SKM-1 treated with dmso at 0.1 percent for 144 hours (cell line): Measurements from ENCODE around the gene RHBDL1.

ENCODE experiments used
- DNase-seq: peaks from one replicate; lab custom pipeline; 2025; ENCODE audit not compliant: unreplicated experiment; lab: John Stamatoyannopoulos, UW

The RHBDL1 gene

DNA sequence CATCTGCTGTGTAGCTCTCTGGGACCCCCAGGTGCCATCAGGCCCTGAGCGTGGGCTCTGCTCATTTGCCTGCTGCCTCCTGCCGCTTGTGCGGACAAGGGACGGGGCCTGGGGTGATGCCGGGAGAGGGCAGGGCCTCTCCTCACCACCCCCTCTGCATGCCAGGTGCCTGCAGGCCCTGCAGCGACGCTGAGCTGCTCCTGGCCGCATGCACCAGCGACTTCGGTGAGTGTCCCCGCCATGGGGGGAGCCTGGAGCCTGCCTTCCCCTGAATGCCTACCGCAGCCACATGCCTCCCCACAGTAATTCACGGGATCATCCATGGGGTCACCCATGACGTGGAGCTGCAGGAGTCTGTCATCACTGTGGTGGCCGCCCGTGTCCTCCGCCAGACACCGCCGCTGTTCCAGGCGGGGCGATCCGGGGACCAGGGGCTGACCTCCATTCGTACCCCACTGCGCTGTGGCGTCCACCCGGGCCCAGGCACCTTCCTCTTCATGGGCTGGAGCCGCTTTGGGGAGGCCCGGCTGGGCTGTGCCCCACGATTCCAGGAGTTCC is 41.4 kb downstream of the RHBDL1 start:
- DNase-seq: no peak

DNA sequence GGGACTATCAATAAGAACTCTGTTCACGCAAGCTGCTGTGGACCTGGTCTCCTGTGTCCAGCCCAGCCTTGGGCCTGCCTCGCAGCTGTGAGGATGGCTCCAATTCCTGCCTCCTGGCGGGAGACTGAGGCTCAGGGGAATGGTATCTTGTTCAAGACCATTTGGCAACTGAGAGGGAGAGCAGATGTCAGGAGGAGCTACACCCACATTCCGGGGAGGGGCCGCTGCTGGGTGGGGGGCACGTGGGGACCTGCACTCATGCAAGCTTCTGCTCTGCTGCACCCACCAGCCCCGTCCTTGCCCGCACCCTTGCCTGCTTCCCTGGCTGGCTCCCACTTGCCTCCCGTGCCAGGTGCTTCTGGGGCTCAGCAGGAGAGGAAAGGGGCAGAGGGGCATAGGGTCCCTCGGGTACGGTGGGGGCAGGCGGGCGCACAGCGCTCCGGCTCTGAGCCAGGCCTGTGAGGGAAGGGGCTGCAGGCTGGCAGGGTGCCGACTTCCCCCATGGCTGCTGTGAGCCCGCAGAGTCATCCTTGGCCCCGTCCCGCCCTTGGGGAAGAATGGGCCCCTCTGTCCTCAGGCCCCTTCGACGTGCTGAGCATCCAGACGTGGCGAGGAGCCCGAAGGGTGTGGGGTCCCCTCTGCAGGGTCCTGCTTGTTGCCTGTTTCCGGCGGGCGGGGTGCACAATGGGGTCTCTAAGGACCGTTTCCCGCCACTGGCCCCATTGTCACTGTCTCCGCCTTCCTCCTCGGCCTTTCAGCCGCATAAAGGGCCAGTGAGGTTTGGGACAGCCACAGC is 42.2 kb downstream of the RHBDL1 start:
- DNase-seq: no peak

DNA sequence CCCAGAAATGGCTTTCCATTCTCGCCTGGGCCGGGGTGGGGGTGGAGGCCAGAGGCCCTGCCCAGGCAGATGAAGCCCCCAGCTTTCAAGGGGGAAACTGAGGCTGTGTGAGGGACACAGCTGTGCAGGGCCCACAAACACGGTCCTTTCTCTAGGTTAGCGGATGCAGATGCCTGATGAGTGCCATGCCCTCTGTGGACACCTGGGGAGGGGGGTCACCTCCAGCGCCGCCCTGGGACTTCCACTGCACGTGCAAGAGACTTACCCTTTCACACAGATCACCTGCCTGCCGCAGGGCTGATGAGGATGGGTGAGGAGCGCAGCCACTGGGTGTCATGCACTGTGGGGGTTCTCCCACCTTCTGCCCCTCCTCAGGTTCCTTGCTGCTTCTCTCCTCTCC is 42.9 kb downstream of the RHBDL1 start:
- no peak for DNase-seq

DNA sequence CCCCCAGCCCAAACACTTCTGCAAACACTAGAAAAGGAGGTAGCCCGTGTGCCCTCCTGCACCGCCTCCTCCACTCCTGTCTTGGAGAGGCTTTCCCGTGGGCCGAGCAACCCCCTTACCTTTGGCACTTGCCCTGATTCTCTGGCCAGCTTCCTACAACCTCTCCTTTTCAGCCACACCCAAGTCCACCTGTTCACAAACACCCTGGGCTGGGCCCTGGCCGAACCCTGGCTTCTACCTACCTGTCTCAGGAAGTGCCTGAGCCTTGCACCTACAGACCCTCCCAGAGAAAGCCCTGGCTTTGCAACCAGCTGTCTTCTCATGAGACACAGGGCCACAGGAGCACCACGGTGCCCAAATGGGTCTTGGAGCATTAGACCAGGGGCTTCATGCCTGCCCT is 43.5 kb downstream of the RHBDL1 start:
- no peak for DNase-seq

DNA sequence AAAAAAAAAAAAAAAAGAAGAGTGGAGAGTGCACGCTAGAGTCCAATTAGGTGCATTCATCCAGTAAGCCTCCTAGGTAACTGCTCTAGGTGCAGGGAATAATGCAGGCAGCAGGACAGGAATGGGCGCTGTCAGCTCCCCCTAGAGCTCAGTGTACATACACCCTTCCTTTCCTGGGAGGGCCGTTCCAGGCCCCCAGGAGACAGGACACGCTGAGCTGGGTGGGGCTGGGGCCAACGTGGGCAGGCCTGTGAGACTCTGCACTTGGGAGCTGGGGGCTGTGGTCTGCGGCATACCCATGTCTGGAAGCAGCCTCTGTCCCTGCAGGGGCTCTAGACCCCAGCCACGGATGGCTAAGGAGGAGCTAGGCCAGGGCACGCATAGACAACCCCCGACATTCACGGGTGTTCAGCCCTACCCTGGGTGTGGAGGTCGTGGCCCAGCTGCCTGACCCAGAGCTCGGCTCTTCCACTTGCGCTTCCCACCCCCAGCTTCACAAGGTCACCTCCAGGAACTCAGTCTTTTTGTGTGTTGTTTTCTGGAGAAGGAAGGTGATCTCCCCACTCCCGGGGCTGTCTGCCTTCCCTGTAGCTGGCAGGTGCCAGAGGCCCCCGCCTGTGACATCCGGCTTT is 44.5 kb downstream of the RHBDL1 start:
- no peak for DNase-seq

DNA sequence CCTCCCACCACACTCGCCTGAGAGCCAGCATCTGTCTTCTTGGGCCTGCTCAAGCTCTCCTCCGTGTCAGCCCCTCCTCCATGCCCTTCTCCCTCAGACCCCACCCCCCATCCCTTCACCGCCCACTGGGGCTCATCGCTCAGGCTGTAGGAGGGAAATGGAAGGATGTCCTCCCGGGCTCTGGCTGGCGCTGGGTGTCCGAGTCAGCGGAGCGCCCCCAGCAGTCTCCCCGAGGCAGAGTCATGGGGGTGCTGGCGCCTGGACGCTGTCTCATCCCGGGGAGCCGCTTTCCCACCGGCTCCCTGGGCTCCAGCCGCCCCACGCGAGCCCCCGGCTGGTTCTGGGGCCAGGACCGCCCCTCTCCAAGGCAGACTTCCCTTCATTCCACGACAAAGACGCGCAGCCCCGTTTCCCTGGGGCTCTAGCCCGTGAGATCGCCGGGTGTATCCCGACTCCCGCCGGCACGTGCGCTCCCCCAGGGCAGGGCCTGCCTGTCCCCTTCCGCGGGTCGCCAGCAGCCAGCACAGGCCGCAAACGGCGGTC is 45.0 kb downstream of the RHBDL1 start:
- peak; percentile 25 for DNase-seq

DNA sequence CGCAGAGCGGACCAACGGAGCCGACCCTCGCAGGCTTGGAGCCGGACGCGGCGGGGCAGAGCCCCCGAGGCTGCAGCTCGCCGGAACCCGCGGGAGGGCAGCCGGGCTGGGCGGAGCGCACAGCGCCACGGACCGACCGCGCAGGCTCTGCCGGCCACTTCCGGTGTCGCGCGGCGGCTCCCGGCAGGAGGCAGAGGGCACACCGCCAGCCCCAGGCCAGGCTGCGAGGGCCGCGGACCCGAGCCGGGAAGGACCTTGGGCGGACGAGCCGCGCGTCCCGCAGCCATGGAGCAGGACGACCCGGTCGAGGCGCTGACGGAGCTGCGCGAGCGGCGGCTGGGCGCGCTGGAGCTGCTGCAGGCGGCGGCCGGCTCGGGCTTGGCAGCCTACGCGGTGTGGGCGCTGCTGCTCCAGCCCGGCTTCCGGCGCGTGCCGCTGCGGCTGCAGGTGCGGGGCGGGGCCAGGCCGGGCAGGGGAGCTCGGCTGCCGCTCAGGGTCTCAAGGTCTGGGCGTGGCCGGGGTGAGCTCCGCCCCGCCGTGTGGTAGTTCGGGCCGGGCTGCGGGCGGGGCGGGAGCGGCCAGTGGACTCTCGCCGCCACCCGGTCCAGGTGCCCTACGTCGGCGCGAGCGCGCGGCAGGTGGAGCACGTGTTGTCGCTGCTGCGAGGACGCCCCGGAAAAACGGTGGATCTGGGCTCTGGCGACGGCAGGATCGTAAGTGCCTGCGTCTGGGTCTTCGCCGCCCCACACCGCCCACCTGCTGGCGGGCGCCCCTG is 45.7 kb downstream of the RHBDL1 start, which contains the start of gene ANTKMT:
Gene ANTKMT (plus strand): TSS at position 157 of the 775 bp plus-strand sequence. CDS start 129 bp downstream, at position 286.
- DNase-seq: peak; percentile 81

DNA sequence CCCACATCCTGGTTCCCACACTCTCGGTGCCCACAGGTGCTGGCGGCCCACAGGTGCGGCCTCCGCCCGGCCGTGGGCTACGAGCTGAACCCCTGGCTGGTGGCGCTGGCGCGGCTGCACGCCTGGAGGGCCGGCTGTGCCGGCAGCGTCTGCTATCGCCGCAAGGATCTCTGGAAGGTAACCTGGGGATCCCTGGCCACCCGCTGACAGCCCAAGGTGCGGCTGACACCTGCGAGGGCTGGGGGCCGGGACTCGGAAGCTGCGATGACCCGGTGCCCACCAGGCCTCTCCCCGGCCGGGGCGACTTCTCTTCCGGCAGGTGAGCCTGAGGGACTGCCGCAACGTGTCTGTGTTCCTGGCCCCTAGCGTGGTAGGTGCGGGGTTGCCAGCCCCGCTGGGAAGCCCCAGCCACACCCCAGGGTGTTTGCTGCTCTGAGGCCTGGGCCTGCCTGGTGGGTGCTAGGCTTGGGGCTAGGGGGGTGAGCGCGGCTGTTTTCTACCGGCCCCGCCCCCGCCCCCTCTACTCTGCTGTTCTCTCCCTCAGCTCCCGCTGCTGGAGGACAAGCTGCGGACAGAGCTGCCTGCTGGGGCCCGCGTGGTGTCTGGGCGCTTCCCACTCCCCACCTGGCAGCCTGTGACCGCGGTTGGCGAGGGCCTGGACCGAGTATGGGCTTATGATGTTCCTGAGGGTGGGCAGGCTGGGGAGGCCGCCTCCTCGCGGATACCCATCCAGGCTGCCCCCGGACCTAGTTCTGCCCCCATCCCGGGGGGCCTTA is 46.5 kb downstream of the RHBDL1 start:
- no peak for DNase-seq

DNA sequence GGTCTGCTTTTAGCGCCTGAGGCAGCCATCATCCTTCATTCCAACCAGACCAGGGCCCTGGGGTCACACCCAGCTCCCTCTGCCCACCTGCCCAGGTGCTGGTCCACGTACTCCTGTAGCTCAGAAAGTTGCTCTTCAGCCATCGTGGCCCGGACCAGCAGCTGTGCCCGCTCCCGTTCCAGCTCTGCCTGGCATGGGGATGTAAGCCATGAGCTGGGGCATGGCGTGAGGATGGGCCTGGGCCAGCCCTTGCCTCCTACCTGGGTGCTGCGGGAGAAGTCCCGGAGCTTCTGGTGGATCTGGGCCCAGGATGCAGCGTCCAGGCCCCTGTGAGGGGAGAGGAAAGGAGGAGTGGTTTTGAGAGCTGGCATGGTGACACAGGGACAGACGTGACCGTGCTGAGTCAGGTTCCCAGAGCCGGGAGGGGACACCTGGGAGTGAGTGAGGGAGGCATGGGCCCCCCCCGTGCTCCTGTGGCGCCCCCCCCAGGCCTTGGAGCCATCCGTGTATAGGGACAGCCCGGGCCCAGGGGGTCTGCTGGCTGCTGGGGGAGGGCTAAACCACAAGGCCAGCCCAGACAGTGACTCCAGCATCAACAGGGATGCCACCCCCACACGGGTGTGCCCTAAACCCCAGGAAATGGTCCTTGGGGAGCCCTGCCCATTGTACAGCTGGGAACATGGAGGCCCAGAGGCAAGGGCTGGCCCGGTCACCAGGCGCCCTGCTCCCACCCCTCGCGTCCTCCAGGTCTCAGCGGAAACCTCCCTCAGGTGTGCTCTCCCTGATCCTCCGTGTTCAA is 47.6 kb downstream of the RHBDL1 start:
- no peak for DNase-seq

DNA sequence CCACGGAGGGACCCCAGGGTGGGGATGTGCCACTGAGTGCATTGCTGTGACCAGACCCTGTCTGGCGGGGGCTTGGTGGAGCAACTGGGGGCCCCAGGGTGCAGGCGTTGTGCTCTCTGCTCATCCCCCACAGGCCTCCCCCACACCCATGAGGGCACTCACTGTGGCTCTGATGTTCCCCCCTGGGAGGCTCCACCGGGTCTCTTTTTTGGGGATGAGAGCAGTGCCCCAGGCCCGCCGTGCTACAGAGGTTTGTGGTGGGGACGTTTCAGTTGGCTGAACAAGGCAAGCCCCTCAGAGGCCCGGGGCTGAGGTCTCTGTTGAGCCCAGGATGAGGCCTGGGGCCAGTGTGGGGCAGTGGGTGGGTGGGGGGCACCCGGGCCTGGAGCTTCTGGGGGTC is 48.2 kb downstream of the RHBDL1 start:
- DNase-seq: no peak

DNA sequence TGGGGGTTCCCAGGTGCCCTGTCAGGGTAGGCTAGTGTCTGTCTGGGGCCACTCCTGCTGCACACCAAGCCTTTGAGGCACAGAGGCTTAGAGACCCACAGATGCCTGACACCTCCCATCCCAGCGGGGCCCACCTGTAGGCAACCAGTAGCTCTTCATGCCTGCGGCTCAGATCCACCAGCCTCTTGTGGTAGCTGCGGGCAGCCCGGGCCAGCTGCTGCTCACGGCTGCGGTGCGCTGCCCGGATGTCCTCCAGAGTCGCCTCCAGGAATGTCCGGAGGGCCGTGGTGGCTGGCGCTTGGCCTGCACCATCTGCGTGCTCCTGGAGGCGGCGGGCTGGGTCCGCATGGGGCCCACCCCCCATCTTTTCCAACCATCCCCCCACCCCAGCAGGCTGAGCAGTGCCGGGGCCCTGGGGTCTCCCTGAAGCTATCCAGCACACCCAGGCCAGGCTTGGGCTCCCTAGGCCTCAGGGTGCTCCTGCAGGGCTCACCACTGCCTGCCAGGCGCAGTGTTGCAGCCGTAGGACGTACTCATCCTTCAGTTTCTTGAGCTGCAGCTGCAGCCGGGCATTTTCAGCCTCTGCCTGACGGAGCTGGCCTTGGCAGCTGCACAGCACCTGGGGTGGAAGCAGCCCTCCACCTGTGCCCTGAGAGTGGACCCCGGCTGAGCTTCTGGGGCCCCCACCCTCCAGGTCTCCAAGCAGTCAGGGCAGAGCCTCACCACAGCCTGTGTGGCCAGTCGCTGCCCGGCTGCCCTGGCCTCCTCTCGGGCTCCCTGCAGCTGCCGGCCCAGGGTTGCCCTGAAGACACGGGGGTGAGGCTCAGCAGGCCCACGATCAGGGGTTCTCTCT is 48.9 kb downstream of the RHBDL1 start:
- no peak for DNase-seq

DNA sequence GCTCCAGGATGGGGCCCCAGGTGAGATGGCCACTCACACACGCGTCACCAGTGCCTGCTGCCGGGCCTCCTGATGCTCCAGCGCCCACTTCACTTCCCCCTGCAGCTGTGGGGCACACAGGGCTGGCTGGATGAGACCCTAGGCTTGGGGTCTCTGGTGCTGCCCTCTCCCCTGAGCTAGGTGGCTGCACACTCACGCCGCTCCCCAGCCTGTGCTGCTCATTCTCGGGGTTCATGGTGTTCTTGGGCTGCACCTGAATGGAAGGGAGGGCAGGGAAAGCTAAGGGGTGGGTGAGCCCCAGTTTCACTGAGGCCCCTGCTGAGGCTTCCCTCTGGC is 49.5 kb downstream of the RHBDL1 start:
- no peak for DNase-seq

DNA sequence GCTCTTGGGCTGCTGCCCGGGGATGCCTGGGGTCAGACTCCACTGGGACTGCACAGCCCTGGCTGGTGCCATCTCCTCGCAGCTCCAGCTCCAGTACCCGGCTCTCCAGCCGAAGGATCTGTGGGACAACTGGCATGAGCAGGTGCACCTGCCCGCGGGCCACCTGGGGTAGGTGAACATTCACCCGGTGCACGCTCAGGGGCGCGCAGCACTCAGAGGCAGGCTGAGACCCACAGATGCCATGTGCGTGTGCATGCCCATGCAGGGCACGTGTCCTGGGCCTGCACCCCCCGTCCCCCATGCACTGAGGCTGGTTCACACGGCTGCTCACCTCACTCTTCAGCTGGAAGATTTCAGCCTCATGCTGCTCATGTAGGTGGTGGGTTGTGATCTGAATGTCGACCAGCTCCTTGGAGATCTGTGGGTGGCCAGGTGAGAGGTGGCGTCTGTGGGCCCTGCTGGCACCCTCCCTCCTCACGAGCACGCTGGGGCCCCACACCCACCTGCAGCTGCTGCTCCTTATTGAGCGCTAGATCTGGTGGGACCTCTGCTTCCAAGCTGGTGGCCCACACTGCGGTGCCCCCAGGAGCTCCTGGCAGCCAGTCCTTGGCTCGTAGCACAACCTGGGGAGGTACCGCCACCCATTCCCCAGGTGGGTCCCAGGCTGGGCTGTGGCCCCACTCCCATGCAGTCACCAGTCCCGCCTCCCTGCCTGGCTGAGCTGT is 50.2 kb downstream of the RHBDL1 start:
- DNase-seq: no peak

DNA sequence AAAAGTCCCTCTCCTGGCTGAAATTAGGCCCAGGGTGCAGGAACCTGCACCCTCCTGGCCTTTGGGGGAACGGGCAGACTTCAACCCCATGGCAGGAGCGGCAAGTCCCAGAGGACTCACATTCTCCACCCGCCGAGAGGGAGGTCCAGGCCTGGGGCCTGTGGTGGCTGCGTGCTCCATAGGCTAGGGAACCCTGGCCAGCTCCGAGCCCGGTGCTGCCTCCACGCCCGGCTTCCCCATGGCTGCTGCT is 50.6 kb downstream of the RHBDL1 start:
- no peak for DNase-seq

DNA sequence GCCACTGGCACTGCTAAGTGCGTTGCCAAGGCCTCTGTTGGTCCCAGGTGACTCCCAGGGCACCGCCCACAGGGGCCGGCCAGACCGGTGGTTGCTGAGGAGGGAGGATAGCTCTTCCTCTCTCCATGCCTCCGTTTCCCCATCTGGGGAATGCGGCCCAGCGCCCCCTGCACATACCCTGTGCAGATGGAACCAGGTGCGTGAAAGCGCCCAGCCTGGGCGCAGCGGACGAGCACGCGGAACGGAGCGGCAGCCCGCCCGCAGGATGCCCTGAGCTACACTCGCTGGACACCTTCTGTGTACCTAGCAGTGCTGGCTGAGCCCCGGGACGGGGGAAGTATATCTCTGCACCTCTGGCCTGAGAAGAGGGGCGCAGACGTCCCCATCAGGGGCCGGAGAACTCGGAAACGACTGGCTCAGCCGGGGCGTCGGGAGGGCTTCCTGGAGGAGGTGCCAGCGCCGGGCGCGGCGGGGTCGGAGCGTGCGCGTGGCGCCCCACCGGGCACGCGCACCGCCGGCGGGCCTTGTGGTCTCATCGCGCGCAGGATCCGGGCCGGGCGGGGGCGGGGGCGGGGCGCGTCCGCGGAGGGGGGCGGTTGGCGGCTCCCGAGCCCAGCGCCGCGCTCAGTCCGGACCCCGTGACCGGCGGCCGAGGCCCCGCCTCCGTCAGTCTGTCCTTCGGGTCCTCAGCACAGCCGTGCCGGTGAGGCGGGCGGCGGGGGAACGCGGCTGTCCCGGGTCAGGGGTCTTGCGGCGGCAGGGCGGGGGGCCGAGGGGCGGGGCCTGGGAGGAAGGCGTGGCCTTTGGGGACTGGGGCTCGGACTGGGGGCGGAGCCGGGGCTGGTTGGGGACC is 51.2 kb downstream of the RHBDL1 start, which contains the start of the genes CCDC78 and HAGHL:
Gene CCDC78 (minus strand): TSS at position 6 of the 853 bp plus-strand sequence. CDS start 76 bp downstream, outside the sequence.
Gene HAGHL (plus strand): TSS at position 669 of the 853 bp plus-strand sequence. CDS start 404 bp downstream, outside the sequence.
- DNase-seq: peak; percentile 36

DNA sequence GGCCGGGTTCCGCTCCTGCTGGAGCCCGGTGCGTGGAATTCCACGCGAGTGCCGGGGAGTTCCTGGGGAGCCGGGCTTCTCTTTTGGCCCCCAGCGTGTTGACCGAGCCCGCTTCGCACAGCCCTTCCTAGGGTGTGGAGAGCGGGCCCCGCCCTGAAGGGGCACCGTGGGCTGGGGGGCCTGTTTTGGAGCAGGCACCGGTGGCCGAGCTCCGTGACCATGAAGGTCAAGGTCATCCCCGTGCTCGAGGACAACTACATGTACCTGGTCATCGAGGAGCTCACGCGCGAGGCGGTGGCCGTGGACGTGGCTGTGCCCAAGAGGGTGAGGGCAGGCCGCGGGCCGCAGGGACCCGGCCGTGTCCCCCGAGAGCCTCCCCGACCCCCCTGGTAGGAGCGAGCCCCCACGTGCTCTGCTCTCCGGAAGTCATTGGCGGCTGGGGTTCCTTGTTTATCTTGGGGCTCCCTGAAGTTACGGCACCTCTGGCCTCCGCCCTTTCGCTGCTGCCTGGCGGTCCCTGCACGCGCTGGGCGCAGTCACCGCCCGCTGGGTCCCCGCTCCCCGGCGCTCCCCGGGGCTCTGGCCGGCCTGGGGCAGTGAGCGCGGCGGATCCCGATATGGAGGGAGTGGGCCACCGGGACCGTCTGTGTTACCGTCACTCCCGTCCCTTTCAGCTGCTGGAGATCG is 52.0 kb downstream of the RHBDL1 start:
- no peak for DNase-seq
